ENCODE results near the gene MGAT4A.

DNA sequence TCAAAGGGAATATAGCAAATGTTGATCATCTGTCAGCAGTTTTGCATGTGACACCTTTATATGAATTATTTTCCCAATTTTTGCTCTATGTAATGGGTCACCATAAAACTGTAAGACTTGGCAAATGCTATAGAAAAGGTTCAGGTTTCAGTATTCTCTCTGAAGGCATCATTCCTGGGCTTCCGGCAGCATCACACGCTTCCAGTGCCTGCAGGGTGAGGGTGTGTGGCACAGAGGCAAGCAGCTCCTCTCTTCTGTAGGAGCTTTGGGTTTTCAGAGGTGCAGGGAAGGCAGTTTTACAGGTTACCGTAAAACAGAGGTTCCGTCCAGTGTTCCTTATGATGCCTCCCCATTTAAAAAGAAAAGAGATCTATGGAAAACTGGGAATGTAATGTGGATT is 141.4 kb downstream of the MGAT4A start:
- TF ChIP-seq, protein P1, sequence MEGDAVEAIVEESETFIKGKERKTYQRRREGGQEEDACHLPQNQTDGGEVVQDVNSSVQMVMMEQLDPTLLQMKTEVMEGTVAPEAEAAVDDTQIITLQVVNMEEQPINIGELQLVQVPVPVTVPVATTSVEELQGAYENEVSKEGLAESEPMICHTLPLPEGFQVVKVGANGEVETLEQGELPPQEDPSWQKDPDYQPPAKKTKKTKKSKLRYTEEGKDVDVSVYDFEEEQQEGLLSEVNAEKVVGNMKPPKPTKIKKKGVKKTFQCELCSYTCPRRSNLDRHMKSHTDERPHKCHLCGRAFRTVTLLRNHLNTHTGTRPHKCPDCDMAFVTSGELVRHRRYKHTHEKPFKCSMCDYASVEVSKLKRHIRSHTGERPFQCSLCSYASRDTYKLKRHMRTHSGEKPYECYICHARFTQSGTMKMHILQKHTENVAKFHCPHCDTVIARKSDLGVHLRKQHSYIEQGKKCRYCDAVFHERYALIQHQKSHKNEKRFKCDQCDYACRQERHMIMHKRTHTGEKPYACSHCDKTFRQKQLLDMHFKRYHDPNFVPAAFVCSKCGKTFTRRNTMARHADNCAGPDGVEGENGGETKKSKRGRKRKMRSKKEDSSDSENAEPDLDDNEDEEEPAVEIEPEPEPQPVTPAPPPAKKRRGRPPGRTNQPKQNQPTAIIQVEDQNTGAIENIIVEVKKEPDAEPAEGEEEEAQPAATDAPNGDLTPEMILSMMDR (IDR thresholded peaks at IDR 0.05) = no peak
- no peak for TF ChIP-seq POLR2AphosphoS5 (IDR thresholded peaks at IDR 0.05; ENCODE audit: insufficient read depth in 1 of 2, low read depth in 1 of 2)

Data from vagina (tissue), 2 donors.